Measurements from ENCODE around the gene PHF1.
"Not testable (repeated sequence)": the region's sequence is repeated elsewhere in the genome, so short reads cannot be mapped to it uniquely, and the experiment has no call there.

PHF1 gene

DNA sequence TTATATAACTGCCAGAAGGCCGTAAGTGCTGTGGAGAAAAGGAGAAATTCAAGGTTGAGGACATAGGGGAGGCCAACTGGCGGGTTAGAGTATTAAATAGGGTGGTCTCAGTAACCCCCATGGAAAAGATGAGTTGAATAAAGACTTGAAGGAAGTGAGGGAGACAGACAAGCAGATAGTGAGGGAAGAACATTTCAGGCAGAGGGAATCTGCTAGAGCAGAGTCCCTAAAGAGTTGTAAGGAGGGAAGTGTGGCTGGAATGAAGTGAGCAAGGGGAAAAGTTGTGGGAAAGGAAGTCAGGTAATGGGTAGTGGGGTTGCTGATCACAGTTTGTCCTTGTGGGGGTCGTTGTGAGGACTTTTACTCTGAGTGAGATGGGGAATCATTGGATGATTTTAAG lies 17.8 kb upstream of the PHF1 start:
- H3K27me3 ChIP-seq (replicated peaks; ENCODE audit: control insufficient read depth, insufficient read depth, low read length): no peaks in the 10 kb centered on the region

DNA sequence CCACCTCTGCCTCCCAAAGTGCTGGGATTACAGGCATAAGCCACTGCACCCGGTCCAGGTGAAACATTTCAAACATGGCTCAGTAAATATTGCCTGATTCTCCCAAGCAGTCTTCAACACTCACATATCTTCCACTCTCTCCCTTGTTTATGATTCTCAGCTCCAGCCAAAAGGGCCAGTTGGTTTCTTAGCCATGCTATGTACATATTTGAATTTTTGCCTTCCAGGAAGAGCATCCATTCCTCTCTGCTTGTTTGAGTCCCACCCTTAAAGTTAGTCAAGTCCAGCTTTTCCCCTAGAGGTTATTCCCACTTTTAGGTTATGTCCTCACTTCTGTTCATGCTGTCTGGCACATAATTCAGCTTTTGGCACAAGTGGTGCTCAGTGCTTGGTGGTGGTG lies 13.3 kb upstream of the PHF1 start:
- H3K36me3 ChIP-seq (ENCODE audit: control insufficient read depth, insufficient read depth, low read length, severe bottlenecking): no peaks in the 10 kb centered on the region

More for the DNA sequence above, 17.8 kb upstream of the PHF1 start:
- H3K4me1 ChIP-seq (ENCODE audit: control insufficient read depth, insufficient read depth, low read length): peaks cover 5% of the 10 kb centered on the region
- H3K9ac ChIP-seq (ENCODE audit: low read length): no peak overlapping the region
- DNase-seq (ENCODE audit: low read depth): no peak
- H3K4me3 ChIP-seq (ENCODE audit: low read length): no peak overlapping the region
- no peaks in the 10 kb centered on the region for H3K36me3 ChIP-seq (ENCODE audit: control insufficient read depth, insufficient read depth, low read length, severe bottlenecking)
- H3K9me3 ChIP-seq (ENCODE audit: control insufficient read depth, low read length): no peaks in the 10 kb centered on the region

DNA sequence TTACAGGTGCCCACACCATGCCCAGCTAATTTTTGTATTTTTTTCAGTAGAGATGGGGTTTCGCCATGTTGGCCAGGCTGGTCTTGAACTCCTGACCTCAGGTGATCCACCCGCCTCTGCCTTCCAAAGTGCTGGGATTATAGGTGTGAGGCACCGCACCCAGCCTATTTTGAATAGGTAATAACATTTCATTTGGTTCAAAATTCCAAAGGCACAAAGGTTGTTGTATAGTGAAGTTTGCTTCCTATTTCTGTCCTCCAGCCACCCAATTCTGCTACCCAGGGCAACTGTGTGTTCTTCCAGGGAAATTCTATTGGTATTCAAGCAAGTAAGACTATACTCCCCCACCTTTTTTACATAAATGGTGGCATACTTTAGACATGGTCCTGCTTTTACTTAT lies 12.2 kb upstream of the PHF1 start:
- not testable (repeated sequence) for H3K36me3 ChIP-seq (ENCODE audit: control insufficient read depth, insufficient read depth, low read length, severe bottlenecking); H3K9ac ChIP-seq (ENCODE audit: low read length); H3K27me3 ChIP-seq (replicated peaks; ENCODE audit: control insufficient read depth, insufficient read depth, low read length); H3K4me3 ChIP-seq (ENCODE audit: low read length); H3K9me3 ChIP-seq (ENCODE audit: control insufficient read depth, low read length); DNase-seq (ENCODE audit: low read depth); H3K4me1 ChIP-seq (ENCODE audit: control insufficient read depth, insufficient read depth, low read length)

More for the DNA sequence above, 13.3 kb upstream of the PHF1 start:
- no peak overlapping the region for H3K4me3 ChIP-seq (ENCODE audit: low read length)
- no peak for DNase-seq (ENCODE audit: low read depth)
- H3K9ac ChIP-seq (ENCODE audit: low read length): no peak overlapping the region
- no peaks in the 10 kb centered on the region for H3K27me3 ChIP-seq (replicated peaks; ENCODE audit: control insufficient read depth, insufficient read depth, low read length)
- H3K4me1 ChIP-seq (ENCODE audit: control insufficient read depth, insufficient read depth, low read length): no peaks in the 10 kb centered on the region
- H3K9me3 ChIP-seq (ENCODE audit: control insufficient read depth, low read length): no peaks in the 10 kb centered on the region

DNA sequence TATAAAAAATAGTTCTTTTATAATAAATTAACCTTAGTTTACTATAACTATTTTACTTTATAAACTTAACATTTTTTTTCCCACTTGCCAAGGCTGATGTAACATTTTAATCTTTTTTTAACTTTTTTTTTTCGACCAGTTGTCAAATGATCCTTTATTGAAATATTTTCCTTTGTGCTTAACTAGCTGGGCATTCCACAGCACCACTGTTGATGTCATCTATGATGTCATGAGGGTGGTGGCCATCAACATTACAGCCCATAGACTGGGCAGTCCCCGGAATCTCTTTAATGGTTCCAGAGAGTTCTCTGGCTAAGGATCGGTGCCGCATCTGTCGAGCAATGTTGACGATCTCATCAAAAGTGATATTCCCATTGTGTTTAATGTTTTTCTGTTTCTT lies 10.9 kb upstream of the PHF1 start:
- not testable (repeated sequence) for DNase-seq (ENCODE audit: low read depth); H3K4me3 ChIP-seq (ENCODE audit: low read length); H3K9me3 ChIP-seq (ENCODE audit: control insufficient read depth, low read length); H3K36me3 ChIP-seq (ENCODE audit: control insufficient read depth, insufficient read depth, low read length, severe bottlenecking); H3K4me1 ChIP-seq (ENCODE audit: control insufficient read depth, insufficient read depth, low read length); H3K9ac ChIP-seq (ENCODE audit: low read length); H3K27me3 ChIP-seq (replicated peaks; ENCODE audit: control insufficient read depth, insufficient read depth, low read length)

DNA sequence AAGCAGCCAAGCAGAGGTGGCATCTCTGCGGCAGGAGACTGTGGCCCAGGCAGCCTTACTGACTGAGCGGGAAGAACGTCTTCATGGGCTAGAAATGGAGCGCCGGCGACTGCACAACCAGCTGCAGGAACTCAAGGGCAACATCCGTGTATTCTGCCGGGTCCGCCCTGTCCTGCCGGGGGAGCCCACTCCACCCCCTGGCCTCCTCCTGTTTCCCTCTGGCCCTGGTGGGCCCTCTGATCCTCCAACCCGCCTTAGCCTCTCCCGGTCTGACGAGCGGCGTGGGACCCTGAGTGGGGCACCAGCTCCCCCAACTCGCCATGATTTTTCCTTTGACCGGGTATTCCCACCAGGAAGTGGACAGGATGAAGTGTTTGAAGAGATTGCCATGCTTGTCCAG lies 5.9 kb upstream of the PHF1 start:
- no peak for DNase-seq (ENCODE audit: low read depth)
- Histone ChIP-seq H3K9ac (ENCODE audit: low read length) (no peak overlapping the region), H3K9me3 (ENCODE audit: control insufficient read depth, low read length) (no peaks in the 10 kb centered on the region), H3K36me3 (ENCODE audit: control insufficient read depth, insufficient read depth, low read length, severe bottlenecking) (no peaks in the 10 kb centered on the region), H3K4me3 (ENCODE audit: low read length) (no peak overlapping the region), H3K4me1 (ENCODE audit: control insufficient read depth, insufficient read depth, low read length) (no peaks in the 10 kb centered on the region), H3K27me3 (replicated peaks; ENCODE audit: control insufficient read depth, insufficient read depth, low read length) (no peaks in the 10 kb centered on the region)

DNA sequence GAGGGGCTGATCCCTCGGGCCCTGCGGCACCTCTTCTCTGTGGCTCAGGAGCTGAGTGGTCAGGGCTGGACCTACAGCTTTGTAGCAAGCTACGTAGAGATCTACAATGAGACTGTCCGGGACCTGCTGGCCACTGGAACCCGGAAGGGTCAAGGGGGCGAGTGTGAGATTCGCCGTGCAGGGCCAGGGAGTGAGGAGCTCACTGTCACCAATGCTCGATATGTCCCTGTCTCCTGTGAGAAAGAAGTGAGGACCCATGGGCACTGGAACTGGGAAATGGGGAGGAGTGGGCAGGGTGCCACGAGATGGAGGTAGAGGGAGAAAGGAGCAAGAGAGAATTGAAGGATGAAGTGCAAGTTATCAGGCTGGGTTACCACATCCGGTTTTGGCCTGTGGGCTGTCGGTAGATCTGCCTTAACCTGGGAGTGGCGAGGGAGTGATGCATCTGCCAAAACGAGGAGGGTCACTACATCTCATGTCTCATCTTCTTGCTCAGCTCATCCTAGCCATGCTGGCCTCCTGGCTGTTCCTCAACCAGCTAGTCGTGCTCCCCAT lies 5.4 kb upstream of the PHF1 start:
- H3K36me3 ChIP-seq (ENCODE audit: control insufficient read depth, insufficient read depth, low read length, severe bottlenecking): no peaks in the 10 kb centered on the region
- H3K4me3 ChIP-seq (ENCODE audit: low read length): no peak overlapping the region
- DNase-seq (ENCODE audit: low read depth): no peak
- H3K9me3 ChIP-seq (ENCODE audit: control insufficient read depth, low read length): no peaks in the 10 kb centered on the region
- H3K27me3 ChIP-seq (replicated peaks; ENCODE audit: control insufficient read depth, insufficient read depth, low read length): no peaks in the 10 kb centered on the region
- no peak overlapping the region for H3K9ac ChIP-seq (ENCODE audit: low read length)
- H3K4me1 ChIP-seq (ENCODE audit: control insufficient read depth, insufficient read depth, low read length): no peaks in the 10 kb centered on the region

DNA sequence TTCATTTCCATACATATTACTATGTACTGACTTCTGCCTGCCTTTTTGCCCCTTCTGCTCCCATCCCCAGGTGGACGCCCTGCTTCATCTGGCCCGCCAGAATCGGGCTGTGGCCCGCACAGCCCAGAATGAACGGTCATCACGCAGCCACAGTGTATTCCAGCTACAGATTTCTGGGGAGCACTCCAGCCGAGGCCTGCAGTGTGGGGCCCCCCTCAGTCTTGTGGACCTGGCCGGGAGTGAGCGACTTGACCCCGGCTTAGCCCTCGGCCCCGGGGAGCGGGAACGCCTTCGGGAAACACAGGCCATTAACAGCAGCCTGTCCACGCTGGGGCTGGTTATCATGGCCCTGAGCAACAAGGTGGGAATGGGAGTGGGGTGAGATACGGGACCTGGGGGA lies 4.7 kb upstream of the PHF1 start:
- Histone ChIP-seq H3K4me3 (ENCODE audit: low read length) (no peak overlapping the region), H3K9ac (ENCODE audit: low read length) (no peak overlapping the region), H3K9me3 (ENCODE audit: control insufficient read depth, low read length) (no peaks in the 10 kb centered on the region), H3K27me3 (replicated peaks; ENCODE audit: control insufficient read depth, insufficient read depth, low read length) (no peaks in the 10 kb centered on the region), H3K36me3 (ENCODE audit: control insufficient read depth, insufficient read depth, low read length, severe bottlenecking) (no peaks in the 10 kb centered on the region), H3K4me1 (ENCODE audit: control insufficient read depth, insufficient read depth, low read length) (no peaks in the 10 kb centered on the region)
- DNase-seq (ENCODE audit: low read depth): no peak

DNA sequence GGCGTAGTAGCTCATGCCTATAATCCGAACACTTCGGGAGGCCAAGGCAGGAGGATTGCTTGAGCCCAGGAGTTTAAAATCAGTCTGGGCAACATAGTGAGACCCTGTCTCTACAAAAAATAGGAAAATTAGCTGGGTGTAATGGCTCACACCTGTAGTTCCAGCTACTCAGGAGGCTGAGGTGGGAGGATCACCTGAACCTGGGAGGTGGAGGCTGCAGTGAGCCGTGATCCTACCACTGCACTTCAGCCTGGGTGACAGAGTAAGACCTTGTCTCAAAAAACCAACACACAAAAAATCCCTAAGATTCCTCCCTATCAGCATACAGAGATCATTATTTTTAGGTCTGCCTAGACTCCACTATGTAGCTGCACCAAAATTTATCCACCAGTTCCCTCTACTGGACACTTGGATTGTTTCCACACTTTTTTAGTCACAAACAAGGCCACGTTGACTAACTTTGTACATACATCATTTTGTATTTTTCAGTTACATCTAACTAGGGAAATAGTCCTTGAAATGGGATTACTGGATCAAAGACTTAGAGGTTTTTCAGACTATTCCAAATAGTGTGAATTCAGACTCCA lies 3.6 kb upstream of the PHF1 start:
- H3K9ac ChIP-seq (ENCODE audit: low read length): peak overlapping the region; percentile 50
- H3K4me1 ChIP-seq (ENCODE audit: control insufficient read depth, insufficient read depth, low read length): peaks cover 7% of the 10 kb centered on the region
- no peak overlapping the region for H3K4me3 ChIP-seq (ENCODE audit: low read length)
- H3K9me3 ChIP-seq (ENCODE audit: control insufficient read depth, low read length): no peaks in the 10 kb centered on the region
- H3K27me3 ChIP-seq (replicated peaks; ENCODE audit: control insufficient read depth, insufficient read depth, low read length): no peaks in the 10 kb centered on the region
- DNase-seq (ENCODE audit: low read depth): peak; percentile 66
- H3K36me3 ChIP-seq (ENCODE audit: control insufficient read depth, insufficient read depth, low read length, severe bottlenecking): no peaks in the 10 kb centered on the region

DNA sequence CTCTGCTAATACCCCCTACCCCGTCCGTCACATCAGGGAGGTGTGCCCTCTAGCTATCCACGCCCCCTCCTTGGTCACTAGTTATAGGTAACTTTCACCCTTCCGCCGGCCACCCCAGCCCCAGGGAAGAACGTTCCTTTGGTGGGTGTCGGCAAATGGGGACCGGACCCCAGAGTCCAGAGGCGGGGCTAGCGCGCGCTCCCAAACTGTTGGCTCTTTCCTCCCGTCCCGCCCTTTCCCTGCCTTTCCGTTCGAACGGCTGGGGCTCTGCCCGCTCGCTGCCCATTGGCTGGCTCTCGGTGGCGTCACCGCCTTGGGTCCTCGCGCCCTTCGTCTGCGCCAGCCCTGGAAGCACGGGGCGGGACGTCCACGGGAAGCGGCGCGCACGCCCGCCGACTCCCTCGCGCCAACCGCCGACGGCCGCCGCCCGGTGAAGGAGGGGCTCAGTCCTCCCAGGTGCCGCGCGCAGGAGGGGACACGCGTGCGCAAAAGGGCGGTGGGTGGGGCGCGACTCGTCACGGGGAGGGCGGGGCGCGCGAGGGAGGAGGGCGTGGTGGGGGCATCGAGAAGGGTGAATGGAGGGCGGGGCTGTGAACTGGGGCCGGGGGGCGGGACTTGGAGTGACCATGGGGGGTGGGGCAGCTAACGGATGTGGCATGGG lies 634 bp upstream of the PHF1 start:
- Histone ChIP-seq H3K36me3 (ENCODE audit: control insufficient read depth, insufficient read depth, low read length, severe bottlenecking) (peaks cover 29% of the 10 kb centered on the region), H3K9me3 (ENCODE audit: control insufficient read depth, low read length) (no peaks in the 10 kb centered on the region), H3K9ac (ENCODE audit: low read length) (peak overlapping the region; percentile 80), H3K4me3 (ENCODE audit: low read length) (peak overlapping the region; percentile 85), H3K4me1 (ENCODE audit: control insufficient read depth, insufficient read depth, low read length) (peaks cover 10% of the 10 kb centered on the region), H3K27me3 (replicated peaks; ENCODE audit: control insufficient read depth, insufficient read depth, low read length) (no peaks in the 10 kb centered on the region)
- peak; percentile 99 for DNase-seq (ENCODE audit: low read depth)

DNA sequence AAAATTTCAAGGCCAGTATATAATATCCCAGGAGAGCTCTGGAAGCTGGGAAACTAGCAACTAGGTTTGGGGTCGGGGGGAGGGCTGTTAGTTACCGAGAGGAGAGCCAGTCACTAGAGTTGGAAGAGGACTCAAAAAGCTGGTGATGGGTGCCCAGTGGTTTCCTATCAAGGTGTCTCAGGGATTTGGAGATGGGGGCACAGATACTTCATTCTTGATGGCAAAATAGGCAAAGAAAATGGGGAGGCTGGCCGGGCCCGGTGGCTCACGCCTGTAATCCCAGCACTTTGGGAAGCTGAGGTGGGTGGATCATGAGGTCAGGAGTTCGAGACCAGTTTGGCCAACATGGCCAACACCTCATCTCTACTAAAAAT lies 805 bp downstream of the PHF1 start:
- DNase-seq (ENCODE audit: low read depth): no peak
- Histone ChIP-seq H3K36me3 (ENCODE audit: control insufficient read depth, insufficient read depth, low read length, severe bottlenecking) (peaks cover 38% of the 10 kb centered on the region), H3K4me3 (ENCODE audit: low read length) (peak overlapping the region; percentile 83)

DNA sequence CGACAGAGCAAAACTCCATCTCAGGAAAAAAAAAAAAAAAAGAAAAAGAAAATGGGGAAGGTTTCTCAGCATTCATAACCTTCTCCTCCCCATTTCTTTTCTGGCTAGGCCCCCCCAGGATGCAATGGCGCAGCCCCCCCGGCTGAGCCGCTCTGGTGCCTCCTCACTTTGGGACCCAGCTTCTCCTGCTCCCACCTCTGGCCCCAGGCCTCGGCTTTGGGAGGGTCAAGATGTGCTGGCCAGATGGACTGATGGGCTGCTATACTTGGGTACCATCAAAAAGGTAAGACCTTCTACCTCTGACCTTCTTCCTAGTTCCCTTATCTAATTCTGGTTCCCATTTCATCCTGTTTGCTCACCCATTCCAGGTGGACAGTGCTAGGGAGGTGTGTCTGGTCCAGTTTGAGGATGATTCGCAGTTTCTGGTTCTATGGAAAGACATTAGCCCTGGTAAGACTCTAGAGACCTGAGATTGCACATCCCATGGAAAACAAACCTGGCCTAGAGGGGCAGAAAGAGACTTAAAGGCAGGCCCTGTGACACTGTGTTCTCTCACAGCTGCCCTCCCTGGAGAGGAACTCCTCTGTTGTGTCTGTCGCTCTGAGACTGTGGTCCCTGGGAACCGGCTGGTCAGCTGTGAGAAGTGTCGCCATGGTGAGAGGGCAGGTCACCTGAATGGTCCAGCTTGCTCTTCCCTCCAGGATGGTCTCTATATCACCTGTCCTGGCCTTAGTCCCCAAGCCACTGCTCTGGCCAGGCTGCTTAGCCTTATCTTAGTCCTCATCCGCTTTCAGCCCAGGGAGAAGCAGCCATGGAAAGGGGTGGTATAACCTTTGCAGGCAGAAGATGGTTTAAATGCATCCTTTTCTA lies 1.6 kb downstream of the PHF1 start:
- Histone ChIP-seq H3K9me3 (ENCODE audit: control insufficient read depth, low read length) (no peaks in the 10 kb centered on the region), H3K27me3 (replicated peaks; ENCODE audit: control insufficient read depth, insufficient read depth, low read length) (no peaks in the 10 kb centered on the region), H3K4me1 (ENCODE audit: control insufficient read depth, insufficient read depth, low read length) (peaks cover 27% of the 10 kb centered on the region), H3K36me3 (ENCODE audit: control insufficient read depth, insufficient read depth, low read length, severe bottlenecking) (peaks cover 38% of the 10 kb centered on the region), H3K9ac (ENCODE audit: low read length) (peak overlapping the region; percentile 89), H3K4me3 (ENCODE audit: low read length) (peak overlapping the region; percentile 83)
- no peak for DNase-seq (ENCODE audit: low read depth)

More for the DNA sequence above, 805 bp downstream of the PHF1 start:
- Histone ChIP-seq H3K4me1 (ENCODE audit: control insufficient read depth, insufficient read depth, low read length) (peaks cover 20% of the 10 kb centered on the region), H3K9me3 (ENCODE audit: control insufficient read depth, low read length) (no peaks in the 10 kb centered on the region), H3K9ac (ENCODE audit: low read length) (peak overlapping the region; percentile 89), H3K27me3 (replicated peaks; ENCODE audit: control insufficient read depth, insufficient read depth, low read length) (no peaks in the 10 kb centered on the region)
